KBM-7 (cell line): ENCODE results near the gene C11orf71.

Experiments used
- DNase-seq: peaks from one replicate; pipeline ENCODE4 v3.0.0-alpha.2; 2015
- in situ Hi-C: fragments of 300-500 bp; cut with MboI; formaldehyde crosslinking; loops from 2 replicates; pipeline ENCODE4 v1.14.3; 2020; ENCODE audit warnings: low sequenced_read_pairs, low pct_unique_long_range_greater_than_20kb, mixed read lengths

Gene C11orf71

DNA sequence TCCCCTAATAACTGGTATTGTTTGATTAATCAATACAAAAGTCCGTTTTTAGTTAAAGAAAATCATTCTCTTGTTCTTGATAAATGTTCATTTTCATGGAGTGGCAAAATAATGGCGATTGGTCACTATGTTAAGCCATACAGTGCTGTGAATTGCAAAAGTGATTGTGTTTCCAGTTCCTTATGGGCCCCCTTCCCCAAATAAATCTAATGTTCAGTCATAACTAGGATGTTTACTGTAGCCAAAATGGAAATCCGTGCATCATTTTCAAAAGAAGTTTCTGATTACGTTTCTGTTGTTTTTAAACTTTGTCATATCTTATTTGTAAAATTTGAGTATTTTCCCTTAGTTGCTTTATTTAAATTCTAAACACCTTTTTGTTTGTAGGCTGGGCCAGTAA lies 1.0 kb upstream of the C11orf71 start:
- no peak for DNase-seq
- in situ Hi-C loops, result no loop called here

GRCh38 chr11:114400915-114401223 lies 558 bp upstream of the C11orf71 start:
- no peak for DNase-seq
- in situ Hi-C loops, result no loop called here

DNA sequence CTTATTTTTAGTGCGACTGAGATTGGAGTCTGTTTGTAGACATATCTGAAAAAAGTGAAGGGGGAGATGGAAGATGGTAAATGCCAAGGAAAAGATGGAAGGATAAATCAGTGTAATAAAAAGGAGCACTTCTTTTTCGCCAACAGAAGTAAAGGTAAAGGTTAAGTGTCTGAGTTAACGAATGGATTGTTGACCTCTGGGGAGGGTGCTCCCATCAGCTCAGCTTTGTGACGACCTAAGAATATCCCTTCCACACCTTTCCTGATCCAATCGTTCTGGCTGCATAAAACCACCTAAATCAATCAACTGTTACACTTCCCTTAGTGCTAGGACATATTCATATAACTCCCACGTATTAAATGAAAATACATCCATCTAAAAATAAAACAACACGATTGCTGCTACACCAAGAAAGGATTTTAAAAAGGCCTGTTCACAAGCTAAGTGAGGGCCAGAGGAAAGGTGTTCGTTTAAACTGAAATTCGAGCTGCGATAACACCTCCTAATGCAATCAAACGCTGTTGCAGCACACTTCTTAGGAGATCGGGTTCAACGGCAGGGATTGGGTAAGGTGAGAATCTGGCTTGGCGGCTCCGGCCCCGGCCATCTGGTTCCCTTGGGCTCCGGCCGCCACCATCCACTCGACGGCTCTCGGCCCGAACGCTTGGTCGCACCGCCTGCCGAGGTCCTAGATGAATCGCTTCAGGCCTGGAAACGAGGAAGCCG lies 658 bp downstream of the C11orf71 start:
- in situ Hi-C loops, result no loop called here
- no peak for DNase-seq

- in situ Hi-C loops, result no loop called here
- DNase-seq, result no peak
Measured at GRCh38 chr11:114398303-114398920, 1.9 kb downstream of the C11orf71 start.

DNA sequence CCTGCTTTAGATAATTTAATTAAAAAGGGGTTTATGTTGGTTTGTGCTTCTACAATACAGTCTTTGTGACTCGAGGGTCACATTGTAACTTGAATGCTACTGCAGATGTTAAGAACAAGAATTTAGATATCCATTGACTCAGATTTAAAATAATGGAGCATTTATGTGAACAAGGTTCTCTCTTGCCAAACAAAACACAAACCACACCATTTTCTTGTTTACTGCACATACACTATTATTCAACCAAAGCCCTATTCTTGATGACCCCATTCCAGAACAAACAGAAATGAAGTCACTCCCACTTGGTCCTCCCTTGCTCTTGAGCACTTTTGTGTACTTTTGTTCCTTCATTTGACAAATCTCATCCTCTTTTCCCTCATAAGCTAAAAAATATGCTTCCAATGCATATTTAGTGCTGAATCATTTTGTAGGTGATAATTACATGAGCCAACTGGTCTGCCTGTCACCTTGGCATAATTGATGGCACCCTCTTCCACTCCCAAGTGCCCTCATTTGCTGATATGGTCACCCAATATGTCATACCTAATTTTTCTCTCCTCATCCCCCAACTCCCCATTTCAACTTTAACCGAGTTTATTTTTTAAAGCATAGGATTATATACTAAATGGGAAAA lies 2.8 kb downstream of the C11orf71 start:
- in situ Hi-C loops, result no loop called here
- DNase-seq, result no peak

DNA sequence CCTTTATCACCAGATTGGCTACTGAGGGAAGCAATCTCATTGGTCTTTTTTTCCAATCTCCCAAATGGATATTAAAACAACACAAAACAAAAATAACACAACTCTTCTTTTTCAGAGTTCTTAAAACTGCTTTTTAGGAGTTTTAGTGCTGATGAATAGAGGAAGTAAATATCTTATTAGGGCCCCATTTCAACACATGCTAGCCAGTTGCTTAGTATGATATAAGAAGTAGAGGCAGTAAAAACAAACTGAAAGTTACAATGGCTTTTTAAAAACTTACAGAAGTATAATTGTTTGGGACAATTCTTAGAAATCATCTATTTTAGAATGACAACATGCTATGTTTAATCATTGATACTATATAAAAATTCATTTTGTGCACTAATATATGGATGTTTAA lies 3.4 kb downstream of the C11orf71 start:
- DNase-seq, result no peak
- in situ Hi-C loops, result no loop called here

GRCh38 chr11:114395736-114396135 lies 4.6 kb downstream of the C11orf71 start:
- in situ Hi-C loops, result no loop called here

GRCh38 chr11:114392735-114393667 lies 7.3 kb downstream of the C11orf71 start:
- DNase-seq, result no peak
- in situ Hi-C loops, result no loop called here

More at GRCh38 chr11:114395736-114396135, 4.6 kb downstream of the C11orf71 start:
- DNase-seq, result no peak

- in situ Hi-C loops, result no loop called here
- DNase-seq, result no peak
Measured at GRCh38 chr11:114386545-114386944, 13.8 kb downstream of the C11orf71 start.

DNA sequence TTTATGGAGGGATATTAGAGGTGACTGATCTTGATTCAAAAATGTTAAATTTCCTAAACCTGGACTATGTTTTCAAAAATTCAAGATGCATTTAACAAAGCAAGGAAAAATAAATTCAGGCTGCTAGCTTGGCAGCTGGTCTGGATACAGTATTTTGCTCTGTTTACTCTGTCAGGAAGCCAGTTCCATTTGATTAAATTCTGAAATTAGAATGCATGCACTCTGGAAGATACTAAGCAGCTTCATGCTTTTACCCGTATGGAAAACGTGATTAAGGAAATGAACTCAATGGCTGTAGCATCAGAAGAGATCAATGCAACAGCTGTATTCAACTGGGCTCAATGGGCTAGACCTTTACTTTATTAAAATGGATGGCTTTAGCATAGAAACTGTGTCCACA lies 14.2 kb downstream of the C11orf71 start:
- DNase-seq, result no peak
- in situ Hi-C loops, result no loop called here

- in situ Hi-C loops, result no loop called here
- no peak for DNase-seq
Measured at GRCh38 chr11:114384487-114384886, 15.8 kb downstream of the C11orf71 start.

DNA sequence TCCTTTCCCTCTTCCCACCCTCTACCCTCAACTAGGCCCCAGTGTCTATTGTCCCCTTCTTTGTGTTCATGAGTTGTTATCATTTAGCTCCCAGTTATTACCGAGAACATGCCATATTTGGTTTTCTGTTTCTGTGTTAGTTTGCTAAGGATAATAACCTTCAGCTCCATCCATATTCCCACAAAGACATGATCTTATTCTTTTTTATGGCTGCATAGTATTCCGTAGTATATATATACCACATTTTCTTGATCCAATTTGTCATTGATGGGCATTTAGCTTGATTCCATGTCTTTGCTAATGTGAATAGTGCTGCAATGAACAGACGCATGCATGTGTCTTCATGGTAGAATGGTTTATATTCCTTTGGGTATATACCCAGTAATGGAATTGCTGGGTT lies 17.8 kb downstream of the C11orf71 start:
- DNase-seq, result no peak
- in situ Hi-C loops, result no loop called here

GRCh38 chr11:114379394-114380069 lies 20.8 kb downstream of the C11orf71 start:
- in situ Hi-C loops, result no loop called here
- no peak for DNase-seq

- DNase-seq, result no peak
- in situ Hi-C loops, result no loop called here
Measured at GRCh38 chr11:114377612-114378267, 22.6 kb downstream of the C11orf71 start.

GRCh38 chr11:114375052-114375451 lies 25.3 kb downstream of the C11orf71 start:
- in situ Hi-C loops, result no loop called here
- no peak for DNase-seq

- DNase-seq, result no peak
- in situ Hi-C loops, result no loop called here
Measured at GRCh38 chr11:114368918-114369680, 31.2 kb downstream of the C11orf71 start.

- in situ Hi-C loops, result no loop called here
- no peak for DNase-seq
Measured at GRCh38 chr11:114367244-114367957, 32.9 kb downstream of the C11orf71 start.
